Thyroid gland (tissue), 4 donors: ENCODE data around the gene SNRNP25.
A peak's percentile ranks its signal among the peaks of the same experiment; 100 is the strongest.

Source experiments
- CTCF ChIP-seq, 6 experiments: fragments of 200-600 bp in 3 of 6; fragments of 450-650 bp in 3 of 6; sonication (generic) in 3 of 6; IDR thresholded peaks; one replicate each; pipeline ENCODE4 v1.5.1; 2016 to 2019; ENCODE audit warnings: antibody characterized with exemption in 6 of 6, mild to moderate bottlenecking in 2 of 6, inconsistent platforms in 1 of 6, moderate library complexity in 1 of 6
- POLR2A ChIP-seq, 2 donors: fragments of 450-650 bp; IDR thresholded peaks; one replicate each; pipeline ENCODE4 v1.6.1; 2017; ENCODE audit warnings: antibody characterized with exemption in 2 of 2, mild to moderate bottlenecking in 2 of 2, moderate library complexity in 1 of 2

GRCh38 chr16:83781-84615 lies 30.4 kb downstream of the SNRNP25 start:
- peak in 5 of 6 experiments; percentile 11 to 58 (median 23) for TF ChIP-seq CTCF (IDR thresholded peaks at IDR 0.05)
- TF ChIP-seq POLR2A (IDR thresholded peaks at IDR 0.05), result no peak
